ENCODE results near the gene NLGN4Y.

GRCh38 chrY:14755571-14755970 is 231.2 kb downstream of the NLGN4Y start:
- TF ChIP-seq EZH2 (IDR thresholded peaks at IDR 0.05) (no peak), POLR2AphosphoS5 (IDR thresholded peaks at IDR 0.05; ENCODE audit: borderline replicate concordance, low read depth, low read length) (no peak), FOXP2 (optimal IDR thresholded peaks at IDR 0.05; ENCODE audit: control extremely low read depth, extremely low read length, insufficient read depth) (no peak)

Measured in SK-N-MC (cell line).